Ovary (tissue), 9 donors: ENCODE results near the gene UNC13C. TPM values are rescaled to one million over a fixed set of nuclear protein-coding genes. Genes with fewer than 3 reads are reported as not detected.

Source experiments
- DNase-seq, 5 donors: peaks; one replicate each; pipeline ENCODE4 v3.0.0-alpha.2; 2019 to 2020
- H3K27ac ChIP-seq, 2 donors: fragments of 200-600 bp; one replicate each; pipeline versions ENCODE4 v1.5.1 to v1.8.0; 2019 to 2022
- H3K27me3 ChIP-seq: fragments of 200-600 bp; one replicate; pipeline ENCODE4 v1.8.0; 2022
- H3K36me3 ChIP-seq: fragments of 200-600 bp; sonication (generic); one replicate; pipeline ENCODE4 v1.5.1; 2019
- H3K4me1 ChIP-seq: one replicate; pipeline ENCODE4 v1.8.1; 2013; ENCODE audit warnings: mild to moderate bottlenecking, moderate library complexity; ENCODE audit not compliant: insufficient read depth
- H3K4me3 ChIP-seq: fragments of 200-600 bp; sonication (generic); one replicate; pipeline ENCODE4 v1.5.1; 2017
- H3K9me3 ChIP-seq, 2 donors: fragments of 200-600 bp in 1 of 2; sonication (generic) in 1 of 2; one replicate each; pipeline versions ENCODE4 v1.5.1 to v1.8.1; 2013 to 2019; ENCODE audit warnings: mild to moderate bottlenecking in 1 of 2, moderate library complexity in 1 of 2
- CTCF ChIP-seq, 3 donors: fragments of 450-650 bp in 2 of 3; fragments of 200-600 bp in 1 of 3; IDR thresholded peaks; one replicate each; pipeline versions ENCODE4 v1.5.1 to v1.8.0; 2016 to 2022; ENCODE audit warnings: antibody characterized with exemption in 3 of 3, mild to moderate bottlenecking in 1 of 3
- EP300 ChIP-seq: sonication (generic); formaldehyde crosslinking; IDR thresholded peaks from one replicate; pipeline ENCODE4 v1.6.1; 2017; ENCODE audit warnings: antibody characterized with exemption
- POLR2A ChIP-seq: fragments of 450-650 bp; IDR thresholded peaks from one replicate; pipeline ENCODE4 v1.6.1; 2017; ENCODE audit warnings: antibody characterized with exemption, mild to moderate bottlenecking, moderate library complexity
- WGBS, 3 donors: extraction: QIAGEN DNeasy Blood & Tissue Kit in 1 of 3; methylation state at CpG; one replicate each; pipeline versions ENCODE4 v1.1.5 to v1.1.7; 2013 to 2017; 5-methylcytosine and 5-hydroxymethylcytosine counted together
- intact Hi-C, 4 donors: fragments of 100-400 bp; cut with DNase I; formaldehyde crosslinking; loops; one replicate each; pipeline versions ENCODE4 v1.11.0 to v1.15.1; 2022 to 2023
- polyA plus RNA-seq, 2 donors: library from polyadenylated mRNA; stranded (reverse); fragments of 200-250 nt in 1 of 2; fragments of 350-450 nt in 1 of 2; fragmentation: Illumina TruSeq in 1 of 2; extraction: RNeasy Lipid Tissue Mini Kit (QIAGEN cat#74804) in 1 of 2; gene quantifications; one replicate each; pipeline ENCODE4 v1.2.3, GENCODE V29; 2013 to 2014
- total RNA-seq, 7 donors: library from RNA; depleted of rRNA in 2 of 7; stranded (reverse); fragments of >200 nt in 2 of 7; fragmentation: NEBNext Ultra II Directional in 3 of 7; extraction: Animal tissue kit (Norgen Biotek cat#: 25700) in 3 of 7; gene quantifications; one replicate each; pipeline versions ENCODE4 v1.1.0 to v1.2.4, GENCODE V29; 2016 to 2023
- donor health status: DM: no; HTN: no; CAD: no; lungs with moderate emphysema.
- donor health status: DM: no; HTN: no; CAD: no.
- donor health status: Bipolar disorder and iron deficiency.
- donor health status: DM: yes; HTN: yes; CAD: no.
- donor health status: DM: no; HTN: no; CAD: no.
- donor health status: DM: yes; HTN: yes; CAD: no.

Gene UNC13C
- total and polyA plus RNA-seq, 9 donors: 0.05 to 2.1 (median 1.3) TPM

DNA sequence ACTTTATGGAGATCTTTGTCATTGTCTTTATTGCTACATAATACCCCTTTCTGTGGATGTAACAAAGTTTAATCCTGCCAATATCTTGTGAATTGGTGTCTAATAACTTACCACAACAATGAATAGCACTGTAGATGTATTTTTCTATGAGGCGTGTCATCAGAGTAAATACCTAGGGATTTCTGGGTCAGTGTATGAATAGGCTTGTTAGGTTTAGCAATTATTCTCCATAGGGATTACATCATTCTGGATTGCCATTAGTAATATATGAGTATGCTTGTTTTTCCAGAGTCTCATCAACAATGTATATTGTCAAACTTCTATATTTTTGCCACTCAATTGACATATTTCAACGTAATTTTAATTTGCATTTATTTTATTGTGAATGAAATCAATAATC is 67.9 kb downstream of the UNC13C start:
- intact Hi-C loops: no loop called here
- 82 to 88% (median 88%) methylated on average over 2 of the region's 2 CpGs for WGBS, 3 donors

DNA sequence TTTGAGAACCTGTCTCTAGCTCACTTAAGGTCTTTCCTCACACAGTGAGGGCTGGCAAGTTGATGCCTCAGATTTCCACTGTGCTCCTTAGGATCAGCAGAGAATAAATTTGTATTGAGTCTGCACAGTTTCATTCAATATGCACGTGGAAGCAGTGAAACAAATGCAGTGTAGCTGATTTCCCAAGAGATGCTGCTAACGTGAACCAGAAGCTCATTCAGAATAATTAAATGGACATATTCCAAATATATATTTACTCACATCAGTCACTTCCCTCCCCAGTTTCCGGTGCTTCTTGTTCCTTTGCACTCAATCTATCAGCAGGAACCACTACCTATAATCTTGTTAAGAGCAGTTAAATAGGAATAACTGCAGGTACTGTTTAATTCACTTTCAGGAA is 86.1 kb downstream of the UNC13C start:
- 31 to 35% (median 34%) methylated on average over 3 of the region's 3 CpGs for WGBS, 3 donors
- Histone ChIP-seq H3K36me3 (no peaks in the 10 kb centered on the region), H3K9me3 (no peaks in the 10 kb centered on the region), H3K4me3 (no peak overlapping the region), H3K27me3 (no peaks in the 10 kb centered on the region), H3K27ac (no peak overlapping the region), H3K4me1 (no peaks in the 10 kb centered on the region)
- TF ChIP-seq CTCF (IDR thresholded peaks at IDR 0.05) (no peak), POLR2A (no peak), EP300 (no peak)
- no peak for DNase-seq
- intact Hi-C loops: no loop called here

More for the DNA sequence above, 67.9 kb downstream of the UNC13C start:
- Histone ChIP-seq H3K4me1 (no peaks in the 10 kb centered on the region), H3K27ac (no peak overlapping the region), H3K27me3 (no peaks in the 10 kb centered on the region), H3K36me3 (no peaks in the 10 kb centered on the region), H3K9me3 (no peaks in the 10 kb centered on the region), H3K4me3 (no peak overlapping the region)
- TF ChIP-seq POLR2A: no peak
- TF ChIP-seq EP300: no peak
- no peak for TF ChIP-seq CTCF (IDR thresholded peaks at IDR 0.05)
- DNase-seq: no peak

GRCh38 chr15:54066403-54066802 is 88.2 kb downstream of the UNC13C start:
- 77 to 86% (median 80%) methylated on average over 3 of the region's 3 CpGs for WGBS, 3 donors
- no peaks in the 10 kb centered on the region for H3K4me1 ChIP-seq
- DNase-seq: no peak
- TF ChIP-seq POLR2A: no peak
- TF ChIP-seq CTCF (IDR thresholded peaks at IDR 0.05): no peak
- no peak for TF ChIP-seq EP300
- no peaks in the 10 kb centered on the region for H3K9me3 ChIP-seq
- intact Hi-C loops: no loop called here
- no peak overlapping the region for H3K27ac ChIP-seq
- H3K27me3 ChIP-seq: no peaks in the 10 kb centered on the region
- H3K4me3 ChIP-seq: no peak overlapping the region
- H3K36me3 ChIP-seq: no peaks in the 10 kb centered on the region

- intact Hi-C loops: no loop called here
- H3K4me3 ChIP-seq: no peak overlapping the region
- no peaks in the 10 kb centered on the region for H3K9me3 ChIP-seq
- 45 to 48% (median 47%) methylated on average over 7 of the region's 7 CpGs for WGBS, 3 donors
- no peaks in the 10 kb centered on the region for H3K27me3 ChIP-seq
- H3K27ac ChIP-seq: no peak overlapping the region
- DNase-seq: no peak
- H3K36me3 ChIP-seq: no peaks in the 10 kb centered on the region
- TF ChIP-seq EP300: no peak
- no peak for TF ChIP-seq CTCF (IDR thresholded peaks at IDR 0.05)
- no peak for TF ChIP-seq POLR2A
- no peaks in the 10 kb centered on the region for H3K4me1 ChIP-seq
Measured at GRCh38 chr15:54082836-54083492, 104.7 kb downstream of the UNC13C start.
